SHP77 treated with DMSO at 0.1 percent for 48 hours (cell line): Measurements from ENCODE around the gene ARFGEF3.
"Not testable (repeated sequence)": the region's sequence is repeated elsewhere in the genome, so short reads cannot be mapped to it uniquely, and the experiment has no call there.

Experiments
- DNase-seq: peaks from one replicate; lab custom pipeline; 2025; lab: John Stamatoyannopoulos, UW

ARFGEF3 gene

GRCh38 chr6:138272533-138273315 is 111.0 kb downstream of the ARFGEF3 start:
- DNase-seq, result no peak

GRCh38 chr6:138275976-138276375 is 114.2 kb downstream of the ARFGEF3 start:
- no peak for DNase-seq

GRCh38 chr6:138277835-138278234 is 116.1 kb downstream of the ARFGEF3 start:
- DNase-seq, result no peak

GRCh38 chr6:138278326-138278725 is 116.6 kb downstream of the ARFGEF3 start:
- no peak for DNase-seq

GRCh38 chr6:138285800-138286199 is 124.1 kb downstream of the ARFGEF3 start:
- no peak for DNase-seq

- no peak for DNase-seq
Measured at GRCh38 chr6:138286698-138287097, 125.0 kb downstream of the ARFGEF3 start.

- DNase-seq, result no peak
Measured at GRCh38 chr6:138287144-138287955, 125.6 kb downstream of the ARFGEF3 start.

- not testable (repeated sequence) for DNase-seq
Measured at GRCh38 chr6:138288428-138289085, 126.8 kb downstream of the ARFGEF3 start.

- no peak for DNase-seq
Measured at GRCh38 chr6:138289739-138290138, 128.0 kb downstream of the ARFGEF3 start.

- DNase-seq, result no peak
Measured at GRCh38 chr6:138290423-138290962, 128.8 kb downstream of the ARFGEF3 start.

GRCh38 chr6:138291036-138291848 is 129.5 kb downstream of the ARFGEF3 start:
- no peak for DNase-seq

GRCh38 chr6:138291849-138292181 is 130.1 kb downstream of the ARFGEF3 start:
- DNase-seq, result no peak

GRCh38 chr6:138292482-138292881 is 130.7 kb downstream of the ARFGEF3 start:
- no peak for DNase-seq

GRCh38 chr6:138293428-138294395 is 132.0 kb downstream of the ARFGEF3 start:
- no peak for DNase-seq

- no peak for DNase-seq
Measured at GRCh38 chr6:138296381-138296780, 134.6 kb downstream of the ARFGEF3 start.

GRCh38 chr6:138296786-138297185 is 135.0 kb downstream of the ARFGEF3 start:
- no peak for DNase-seq

- no peak for DNase-seq
Measured at GRCh38 chr6:138297761-138298298, 136.1 kb downstream of the ARFGEF3 start.

- DNase-seq, result no peak
Measured at GRCh38 chr6:138300469-138300868, 138.7 kb downstream of the ARFGEF3 start.

- no peak for DNase-seq
Measured at GRCh38 chr6:138302554-138302953, 140.8 kb downstream of the ARFGEF3 start.

- no peak for DNase-seq
Measured at GRCh38 chr6:138307352-138307751, 145.6 kb downstream of the ARFGEF3 start.
